ENCODE measurements around the gene AREL1.

Gene AREL1

DNA sequence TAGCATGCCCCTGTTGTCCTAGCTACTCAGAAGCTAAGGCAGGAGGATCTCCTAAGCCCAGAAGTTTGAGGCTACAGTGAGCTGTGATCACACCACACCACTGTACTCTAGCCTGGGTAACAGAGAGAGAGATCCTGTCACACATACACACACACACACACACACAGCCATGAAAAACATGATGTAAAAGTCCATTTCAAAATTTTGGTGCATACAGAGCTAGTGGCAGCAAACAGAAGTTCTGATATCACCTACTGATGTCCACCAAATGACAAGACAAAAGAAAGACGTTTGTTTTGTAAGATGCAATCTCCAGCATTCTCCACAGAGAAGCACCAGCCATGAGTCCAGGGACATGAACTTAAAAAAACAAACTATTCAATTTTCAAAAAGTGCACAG, 15.9 kb downstream of the AREL1 start:
- DNase-seq = no peak

DNA sequence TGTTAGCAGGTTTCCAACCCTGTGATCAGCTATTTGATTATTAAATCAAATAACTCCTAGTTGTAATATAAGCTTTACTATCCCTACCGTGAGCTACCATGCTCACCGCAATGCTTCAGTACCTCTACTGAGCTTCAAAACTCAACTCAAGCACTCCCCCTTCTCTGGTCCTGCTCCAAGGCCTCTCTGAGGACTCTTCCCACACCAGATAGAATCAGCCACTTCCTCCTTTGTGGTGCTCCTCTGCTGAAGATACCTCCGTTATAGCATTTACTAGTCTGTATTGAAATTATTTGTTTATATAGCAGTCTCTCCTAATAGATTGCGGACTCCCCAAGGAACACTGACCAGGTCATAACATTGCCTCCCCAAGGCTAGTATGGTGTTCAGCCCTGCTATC, 17.5 kb downstream of the AREL1 start:
- DNase-seq = no peak

DNA sequence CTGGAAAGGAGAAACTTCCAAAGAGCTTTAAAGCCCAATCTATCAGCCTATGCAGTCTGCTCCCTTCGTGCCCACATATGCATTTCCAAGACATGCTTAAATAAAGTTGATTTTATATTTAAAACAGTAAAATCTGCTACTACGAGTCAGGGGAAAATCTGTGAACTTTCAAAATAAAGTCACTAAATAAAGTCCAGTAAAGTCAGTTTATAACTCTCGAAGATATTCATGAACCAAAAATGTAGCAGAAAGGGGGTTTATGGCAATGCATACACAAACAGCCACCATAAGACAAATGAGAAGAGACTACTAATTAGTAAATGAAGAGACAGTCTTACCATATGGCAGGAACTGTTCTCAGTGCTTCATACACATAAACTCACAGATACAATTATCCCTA, 19.7 kb downstream of the AREL1 start:
- no peak for DNase-seq

DNA sequence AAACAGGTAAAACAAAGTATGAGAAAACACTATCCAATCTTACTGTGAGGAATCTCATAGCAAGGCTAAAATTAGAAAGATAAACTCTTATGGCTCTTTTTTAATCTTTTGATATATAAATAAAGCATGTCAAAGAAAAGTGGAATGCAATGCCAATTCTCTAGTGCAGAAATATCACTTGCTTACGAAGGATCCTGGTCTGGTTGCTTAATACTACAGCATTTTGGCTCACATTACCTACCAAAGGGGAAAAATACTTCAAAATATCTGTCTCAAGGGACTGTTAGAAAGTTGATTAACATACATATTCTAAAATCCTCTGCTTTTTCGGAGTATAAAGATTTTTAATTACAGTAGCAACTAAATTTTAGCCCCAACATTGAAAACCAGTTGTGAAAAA, 21.4 kb downstream of the AREL1 start:
- DNase-seq = no peak

DNA sequence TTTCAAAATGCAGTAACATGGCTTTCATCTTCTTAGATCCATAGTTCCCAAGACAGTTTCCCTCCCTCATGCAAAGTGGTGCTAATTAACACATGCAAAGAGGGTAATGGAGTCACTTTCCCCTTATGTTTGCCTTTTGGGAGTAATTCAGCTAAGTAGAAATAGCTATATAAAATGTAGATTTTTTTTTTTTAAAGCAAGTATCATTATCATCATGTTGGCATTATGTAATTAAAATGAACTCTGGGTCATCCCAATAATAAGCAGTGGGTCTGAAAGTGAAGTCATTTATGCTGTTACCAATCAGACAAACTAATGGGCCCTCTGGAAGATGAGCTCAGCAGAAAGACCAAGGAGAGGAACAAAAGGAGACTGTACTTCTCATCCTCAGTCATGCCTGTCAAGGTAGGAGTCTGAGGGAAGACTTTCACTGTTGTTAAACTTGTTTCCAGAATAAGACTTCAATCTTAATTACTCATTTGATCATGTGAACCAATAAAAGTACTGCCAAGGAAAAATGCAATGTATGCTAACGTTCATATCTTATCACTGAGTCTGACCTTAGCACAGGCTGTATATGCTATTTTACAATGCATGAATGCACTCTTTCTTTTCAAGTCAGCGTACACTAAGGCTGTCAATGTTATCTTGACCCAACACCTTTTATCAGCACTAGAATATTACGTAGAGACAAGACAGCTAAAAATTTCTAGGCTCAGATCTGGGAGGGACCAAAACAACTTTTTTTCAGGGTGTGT, 26.8 kb downstream of the AREL1 start:
- no peak for DNase-seq

DNA sequence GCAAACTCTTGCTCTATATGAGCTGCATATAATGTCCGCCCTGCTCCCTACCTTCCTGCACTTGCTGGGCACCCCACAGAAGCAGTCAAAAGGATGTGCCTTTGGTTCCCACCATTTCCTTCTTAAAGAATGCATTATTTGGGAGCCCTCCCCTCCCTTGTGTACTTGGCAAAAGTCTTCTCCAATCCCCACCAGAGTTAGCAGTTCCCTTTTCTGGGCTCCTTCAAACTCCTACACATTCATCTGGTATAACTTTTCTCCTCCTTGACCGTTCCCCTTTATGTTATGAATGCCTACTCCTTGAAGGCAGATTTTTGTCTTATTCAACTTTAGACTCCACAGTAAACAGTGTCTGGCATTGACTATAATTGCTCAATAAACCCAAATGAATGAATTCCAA, 27.8 kb downstream of the AREL1 start:
- no peak for DNase-seq

DNA sequence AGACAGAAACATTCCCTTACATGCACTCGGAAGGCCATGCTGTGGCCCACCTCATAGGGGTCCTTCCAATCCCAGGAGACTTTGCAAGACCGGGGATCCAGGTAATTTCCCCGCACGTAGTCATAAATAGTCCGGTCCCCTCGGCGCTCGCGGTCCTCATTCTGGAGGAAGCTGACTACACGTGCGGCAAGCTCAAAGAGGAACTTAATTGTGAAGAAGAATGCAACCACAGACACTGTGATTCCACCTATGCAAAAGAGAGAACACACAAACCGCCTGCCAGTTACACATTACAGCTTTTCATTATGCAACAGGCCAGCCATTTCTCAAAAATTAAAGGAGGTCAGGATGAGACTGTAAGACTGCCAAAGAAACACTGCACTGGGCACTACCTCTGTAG, 28.4 kb downstream of the AREL1 start:
- no peak for DNase-seq

DNA sequence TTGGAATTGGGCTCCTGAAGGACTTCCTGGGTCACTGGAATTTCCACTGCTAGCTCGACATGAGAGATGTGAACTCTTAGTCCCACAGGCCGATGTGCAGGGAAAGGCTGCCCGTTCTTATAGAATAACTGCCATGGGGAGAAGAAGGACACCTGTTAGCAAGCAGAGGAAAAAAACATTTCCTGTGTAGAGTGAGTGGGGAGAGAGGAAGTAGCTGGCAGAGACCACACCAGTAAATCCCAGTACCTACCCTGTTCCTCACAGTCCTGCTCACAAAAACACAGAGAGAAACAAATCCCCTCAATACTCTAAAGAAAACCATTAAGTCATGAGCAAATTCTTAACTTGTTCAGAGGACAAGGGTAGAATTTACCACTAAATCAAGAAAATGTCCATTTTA, 29.5 kb downstream of the AREL1 start:
- no peak for DNase-seq

DNA sequence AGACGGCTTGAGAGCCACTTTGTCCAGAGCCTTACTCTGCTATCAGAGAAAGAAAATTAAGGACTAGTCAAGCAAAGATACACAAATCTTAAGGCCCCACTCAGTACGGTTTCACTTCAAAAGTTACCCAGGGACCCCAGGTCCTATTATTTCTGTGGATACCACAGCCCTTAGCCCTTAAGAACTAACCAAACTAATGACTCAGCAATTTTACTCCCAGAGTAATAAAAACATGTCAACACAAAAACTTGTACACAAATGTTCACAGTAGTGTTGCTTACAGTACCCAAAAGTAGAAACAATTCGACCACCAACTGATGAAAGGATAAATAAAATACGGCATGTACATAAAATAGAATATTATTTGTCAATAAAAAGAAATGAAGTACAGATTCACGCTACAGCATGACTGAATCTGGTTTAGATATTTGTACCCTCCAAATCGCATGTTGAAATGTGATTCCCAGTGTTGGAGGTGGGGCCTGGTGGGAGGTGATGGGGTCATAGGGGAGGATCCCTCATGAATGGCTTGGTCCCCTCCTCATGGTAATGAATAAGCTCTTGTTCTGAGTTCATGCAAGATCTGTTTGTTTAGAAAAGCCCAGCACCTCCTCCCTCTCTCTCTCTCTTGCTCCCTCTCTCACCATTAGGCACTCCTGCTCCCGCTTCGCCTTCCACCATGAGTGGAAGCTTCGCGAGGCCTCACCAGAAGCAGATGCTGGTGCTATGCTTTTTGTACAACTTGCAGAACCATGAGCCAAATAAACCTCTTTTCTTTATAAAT, 30.5 kb downstream of the AREL1 start:
- no peak for DNase-seq

DNA sequence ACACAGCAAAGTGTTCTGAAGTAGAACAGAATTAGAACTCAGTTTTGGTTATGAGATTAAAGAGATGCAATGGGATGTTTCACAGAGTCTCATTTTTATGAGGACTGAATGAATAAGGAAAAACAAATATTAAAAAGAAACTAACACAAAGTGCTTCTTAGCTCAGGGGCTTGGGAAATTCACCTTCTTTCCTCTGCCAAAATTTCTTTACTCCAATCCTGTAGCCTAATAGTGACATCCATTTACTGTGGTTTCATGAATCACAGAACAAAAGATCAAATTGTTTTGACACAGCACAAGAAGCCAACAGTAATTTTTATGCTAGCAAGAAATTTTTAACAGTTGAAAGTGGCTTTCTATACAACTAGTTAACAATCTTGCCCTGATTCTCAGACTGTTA, 37.7 kb downstream of the AREL1 start:
- no peak for DNase-seq

DNA sequence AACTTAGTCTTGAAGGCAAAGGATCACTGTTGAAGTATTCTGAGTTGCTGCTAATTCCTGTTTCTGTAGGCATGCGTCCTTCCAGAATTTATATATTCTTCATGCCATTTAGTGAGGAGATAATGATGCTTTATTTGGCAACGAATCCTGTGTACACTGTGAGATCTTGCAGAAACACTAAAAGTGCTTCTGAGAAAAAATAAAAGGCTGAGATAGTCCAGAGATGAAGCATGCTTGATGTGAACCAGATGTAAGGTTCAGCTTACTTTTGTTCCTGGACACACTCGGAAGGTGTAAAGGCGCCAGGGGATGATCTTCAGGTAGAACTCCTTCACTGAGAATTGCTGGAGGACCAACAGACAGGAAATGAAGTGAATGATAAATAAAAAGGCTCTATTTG, 39.1 kb downstream of the AREL1 start:
- no peak for DNase-seq

DNA sequence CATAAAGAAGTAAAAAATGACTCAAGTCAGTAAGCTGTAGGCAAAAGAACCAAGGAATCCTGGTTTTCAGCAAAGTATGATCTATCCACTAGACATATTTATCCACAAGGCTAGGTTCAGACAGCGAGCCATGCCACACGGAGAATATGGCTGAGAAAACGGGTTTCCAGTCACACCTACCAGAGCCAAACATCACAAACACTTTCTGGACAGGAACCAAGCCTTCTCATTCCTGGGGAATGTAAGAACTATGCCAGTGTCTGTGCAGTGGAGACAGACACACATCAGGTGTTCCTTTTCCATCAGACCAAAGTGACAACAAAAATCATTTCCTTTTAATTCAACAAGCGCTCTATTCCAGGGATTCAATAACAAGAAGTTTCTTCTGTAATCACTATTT, 41.1 kb downstream of the AREL1 start:
- no peak for DNase-seq

DNA sequence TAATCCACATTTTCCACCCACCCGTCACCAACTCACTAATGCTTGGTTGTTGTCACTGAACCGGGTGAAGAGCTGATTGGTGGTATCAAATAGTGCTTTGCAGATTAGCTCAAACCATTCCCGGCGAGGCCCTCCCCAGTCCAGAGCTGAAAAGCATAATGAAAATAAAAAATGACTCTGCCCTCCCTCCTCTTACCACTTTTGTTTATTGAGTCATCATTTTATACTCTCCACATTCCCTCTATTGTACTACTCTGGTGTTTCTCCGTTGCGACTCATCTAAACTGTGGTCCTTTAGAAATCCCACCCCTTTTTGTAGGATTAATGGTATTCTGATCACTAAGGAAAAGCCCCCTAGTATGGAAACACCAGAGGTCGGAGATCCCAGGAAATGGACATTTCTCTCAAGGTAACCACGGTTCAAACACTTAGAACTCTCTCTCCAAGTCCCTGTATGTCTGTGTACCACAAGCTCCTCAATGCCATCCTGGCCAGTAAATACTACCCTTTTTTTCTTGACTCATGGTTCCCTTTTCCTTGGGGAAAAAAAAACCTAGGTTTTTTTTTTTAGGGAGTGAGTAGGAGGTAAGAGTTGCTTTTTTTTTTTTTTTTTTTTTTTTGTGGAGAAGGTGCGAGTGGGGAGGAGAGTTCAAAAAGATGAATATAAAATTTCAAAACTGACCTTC, 42.0 kb downstream of the AREL1 start:
- DNase-seq = no peak

DNA sequence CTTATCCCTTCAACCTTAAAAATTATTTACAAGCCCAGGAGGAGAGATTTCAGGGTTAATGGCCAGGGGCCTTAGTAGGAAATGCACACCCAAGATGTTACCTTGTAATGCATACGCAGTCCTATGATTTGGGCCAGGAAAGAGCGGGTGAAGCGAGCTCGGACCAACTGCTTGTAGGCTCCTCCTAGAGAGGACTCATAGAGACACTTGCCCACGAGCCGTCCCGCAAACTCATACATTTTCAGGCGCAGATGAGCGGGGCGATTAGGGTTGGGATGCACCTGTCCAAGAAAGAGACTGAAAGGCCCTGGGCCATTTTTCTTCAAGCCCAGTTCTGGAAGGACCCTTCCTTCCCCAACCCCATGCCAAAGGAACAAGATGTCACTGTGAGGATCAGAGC, 43.0 kb downstream of the AREL1 start:
- no peak for DNase-seq

DNA sequence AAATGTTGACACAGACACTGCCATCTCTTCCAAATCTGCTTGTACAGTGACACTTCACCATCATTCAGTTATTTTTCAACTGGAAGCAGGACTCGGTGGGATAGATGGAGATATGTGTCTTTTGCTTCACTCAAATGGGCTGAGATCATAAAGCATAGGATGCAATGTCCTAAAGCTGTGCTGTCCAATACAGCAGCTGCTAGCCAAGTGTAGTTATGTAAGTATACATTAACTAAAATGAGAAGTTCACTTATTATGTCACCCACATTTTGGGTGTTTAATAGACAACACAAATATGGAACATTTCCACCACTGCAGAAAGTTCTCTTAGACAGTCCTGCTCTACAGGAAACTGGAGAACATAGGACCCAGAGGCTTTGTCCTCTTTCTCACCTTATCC, 43.6 kb downstream of the AREL1 start:
- DNase-seq = no peak

DNA sequence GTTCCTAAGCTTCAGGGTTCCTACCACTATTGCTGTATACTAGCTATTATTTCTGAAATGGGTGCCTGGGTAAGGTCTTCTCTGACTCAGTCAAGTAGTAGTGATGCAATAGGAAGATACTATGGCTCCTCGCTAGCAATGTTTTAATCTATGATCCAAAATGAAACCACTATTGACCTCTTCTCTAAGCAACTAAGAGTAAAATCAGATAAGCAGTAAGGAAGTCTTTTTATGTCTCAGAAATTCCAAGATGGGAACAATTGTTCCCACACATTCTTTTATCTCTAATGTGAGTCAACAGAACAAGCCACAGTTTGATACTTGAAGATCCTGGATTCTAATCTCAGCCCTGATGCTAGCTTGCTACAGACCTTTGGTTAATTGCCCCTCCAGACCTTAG, 45.1 kb downstream of the AREL1 start:
- DNase-seq = no peak

DNA sequence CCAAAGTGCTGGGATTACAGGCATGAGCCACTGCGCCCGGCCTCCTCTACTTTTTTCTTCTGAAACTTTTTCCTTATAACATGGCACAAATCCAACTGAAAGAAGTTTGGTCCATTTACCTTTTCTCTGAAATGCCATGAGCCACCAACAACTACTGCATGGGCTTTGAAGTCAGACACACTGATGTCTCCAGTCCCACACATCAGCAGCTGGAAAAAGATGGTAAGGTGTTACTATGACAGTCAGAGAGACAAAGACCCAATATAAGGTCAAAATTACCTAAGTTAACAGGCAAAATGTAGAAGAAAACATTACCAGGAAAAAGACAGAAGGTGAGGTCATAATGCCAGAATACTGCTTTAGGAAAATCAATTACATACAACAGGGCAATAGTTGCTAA, 48.2 kb downstream of the AREL1 start:
- no peak for DNase-seq

DNA sequence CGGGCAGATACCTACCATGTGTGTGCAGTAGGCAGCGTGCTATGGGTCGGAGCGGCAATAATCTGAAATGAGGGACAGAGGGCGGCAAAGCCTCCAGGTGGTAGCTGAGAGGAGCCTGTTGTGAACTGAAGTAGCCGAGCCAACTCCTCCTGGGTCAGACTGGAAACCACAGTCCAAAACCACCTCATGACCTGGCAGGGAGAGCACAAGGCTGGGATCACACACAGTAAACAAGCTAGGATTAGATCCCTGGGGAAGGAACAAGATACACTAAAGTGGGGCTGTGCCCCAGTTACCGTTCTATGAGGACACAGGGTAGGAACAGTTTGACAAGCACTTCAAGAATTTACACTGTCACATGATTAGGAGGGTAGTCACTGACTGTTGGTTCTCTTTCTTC, 49.0 kb downstream of the AREL1 start:
- no peak for DNase-seq

DNA sequence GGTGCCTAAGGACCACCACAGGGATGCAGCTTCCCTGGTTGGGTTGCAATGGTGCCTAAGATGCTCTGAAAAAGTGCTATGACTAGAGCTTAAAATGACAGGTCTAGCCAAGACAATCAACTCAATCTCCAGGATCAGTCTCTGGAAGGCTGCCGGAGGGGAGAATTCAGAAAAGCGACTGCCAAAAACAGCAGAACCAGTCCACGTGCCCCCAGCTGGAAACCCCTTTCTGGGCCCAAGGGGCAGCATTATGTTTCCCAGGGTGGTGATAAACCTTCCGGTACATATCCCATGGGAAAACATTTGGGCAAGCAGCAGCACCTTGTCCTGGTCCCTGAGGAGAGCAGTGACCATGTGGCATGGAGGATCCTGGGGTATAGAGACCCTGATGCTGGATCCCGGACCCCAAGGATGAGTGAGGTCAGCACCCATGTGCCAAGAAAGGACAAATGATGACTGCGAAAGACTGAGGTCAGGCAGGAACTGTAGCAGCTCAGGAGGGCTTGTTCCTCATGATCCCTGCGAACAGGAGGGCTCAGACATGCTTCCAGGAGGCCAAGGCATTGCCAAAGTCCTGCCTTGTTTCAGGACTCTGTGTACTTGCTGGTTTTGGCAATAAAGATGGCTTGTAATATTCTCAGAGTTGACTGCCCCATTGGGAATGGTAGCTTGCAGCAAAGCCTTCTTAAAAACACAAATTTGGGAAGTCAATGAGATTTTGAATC, 51.0 kb downstream of the AREL1 start:
- DNase-seq = no peak

DNA sequence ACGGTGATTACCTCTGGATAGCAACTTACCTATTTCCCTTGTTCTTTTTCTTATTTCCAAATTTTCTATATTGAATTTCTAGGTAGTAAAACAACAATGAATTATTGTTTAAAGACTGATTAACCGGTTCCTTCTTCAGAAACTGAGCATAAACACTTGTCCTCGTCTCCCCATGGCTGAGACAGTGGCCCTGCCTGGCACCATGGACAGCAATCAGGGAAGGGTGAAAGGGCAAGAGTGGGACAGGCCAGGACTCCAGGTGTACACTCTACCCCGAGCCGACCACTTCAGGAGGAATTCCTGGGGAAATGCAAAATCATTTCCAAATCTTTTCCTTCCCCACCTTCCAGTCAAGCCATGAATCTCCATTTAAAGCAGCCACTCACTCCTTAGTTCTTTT, 52.0 kb downstream of the AREL1 start:
- no peak for DNase-seq

DNA sequence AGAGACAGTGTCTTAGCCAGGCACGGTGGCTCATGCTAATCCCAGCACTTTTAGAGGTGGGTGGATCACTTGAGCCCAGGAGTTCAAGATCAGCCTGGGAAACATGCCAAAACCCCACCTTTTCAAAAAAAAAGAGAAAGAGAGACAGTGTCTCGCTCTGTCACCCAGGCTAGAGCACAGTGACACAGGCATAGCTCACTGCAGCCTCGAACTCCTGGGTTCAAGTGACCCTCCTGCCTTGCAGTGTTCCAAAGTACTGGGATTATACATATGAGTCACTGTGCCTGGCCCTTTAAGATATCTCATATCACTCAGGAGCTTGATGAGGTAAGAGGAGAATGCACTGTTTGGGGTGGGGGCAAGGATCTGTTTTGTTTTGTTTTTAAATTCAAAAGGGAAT, 52.7 kb downstream of the AREL1 start:
- DNase-seq = no peak

DNA sequence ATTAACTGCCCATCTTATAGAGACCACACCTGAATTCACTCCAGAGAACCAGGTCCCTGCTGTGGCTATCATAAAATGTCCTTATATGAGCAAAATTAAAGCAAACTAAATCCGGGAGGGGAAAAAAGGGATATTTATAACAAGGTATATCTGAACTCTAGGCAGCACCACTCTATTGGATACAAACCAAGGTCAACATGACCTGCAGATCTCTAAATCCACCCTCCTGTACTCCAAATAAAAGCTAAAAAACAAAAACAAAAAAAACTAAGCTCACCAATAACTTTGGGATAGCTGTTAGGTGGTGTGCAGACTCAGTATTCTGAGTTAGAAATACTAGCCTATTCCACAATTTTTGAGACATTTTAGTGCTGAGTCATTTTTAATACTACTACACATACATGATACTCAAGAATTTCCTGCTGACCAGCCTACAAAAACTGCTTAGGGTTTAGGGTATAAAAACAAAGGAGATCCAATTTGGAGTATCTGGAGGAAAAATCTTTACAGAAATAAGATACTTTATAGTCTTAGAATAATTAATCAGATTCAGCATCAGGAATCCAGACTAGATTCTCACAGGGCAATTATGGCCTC, 54.2 kb downstream of the AREL1 start:
- no peak for DNase-seq

DNA sequence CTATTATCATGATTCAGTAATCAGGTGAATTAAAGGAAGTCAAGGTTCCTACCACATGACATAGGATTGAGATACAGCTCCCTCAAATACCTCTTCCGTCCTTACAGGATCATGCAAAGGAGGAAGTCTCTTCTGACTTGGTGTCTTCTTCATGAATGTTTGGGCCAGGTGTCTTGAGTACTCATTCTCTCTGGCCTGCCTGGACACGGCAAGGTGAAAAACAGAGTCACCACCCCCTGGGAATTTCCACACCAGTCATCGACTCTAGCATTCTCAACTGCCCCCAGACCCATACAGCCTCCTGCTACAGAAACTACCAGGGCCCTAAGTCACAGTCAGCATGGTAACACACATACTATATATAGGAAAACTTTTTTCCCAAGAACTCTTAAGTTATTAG, 55.9 kb downstream of the AREL1 start:
- DNase-seq = no peak

All from activated CD8-positive, alpha-beta memory T cell treated with anti-CD3 and anti-CD28 coated beads for 24 hours (primary cell).